GM21576 (cell line): ENCODE results near the gene BCAP31.
"Not testable (repeated sequence)": the region's sequence is repeated elsewhere in the genome, so short reads cannot be mapped to it uniquely, and the experiment has no call there.

Experiments
- ATAC-seq: cut with Tn5 transposase; IDR thresholded peaks from one replicate; pipeline ENCODE4 v1.9.1; 2021; ENCODE audit warnings: mild to moderate bottlenecking, moderate library complexity; ENCODE audit not compliant: unreplicated experiment

Gene BCAP31

GRCh38 chrX:153696986-153697722, 27.0 kb downstream of the BCAP31 start:
- ATAC-seq, result not testable (repeated sequence)

DNA sequence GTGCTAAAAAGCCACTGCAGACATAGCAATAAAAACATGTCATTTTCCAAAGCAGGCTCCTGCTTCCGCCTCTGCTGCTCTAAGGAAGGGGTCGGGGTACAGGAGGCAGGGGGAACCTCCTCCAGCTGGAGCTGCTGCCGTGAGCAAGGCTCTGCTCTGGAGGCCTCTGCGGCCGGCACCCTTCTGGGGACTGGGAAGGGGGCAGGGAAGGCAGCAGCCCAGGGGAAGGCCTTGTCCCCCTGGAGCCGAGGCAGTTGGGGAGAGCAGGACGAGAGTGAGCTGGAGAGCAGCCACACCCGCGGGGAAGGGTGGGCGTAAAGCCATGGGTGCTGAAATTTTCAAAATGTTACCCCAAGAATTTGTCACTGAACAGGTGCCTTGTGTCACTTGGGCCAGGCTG, 27.6 kb downstream of the BCAP31 start:
- not testable (repeated sequence) for ATAC-seq

DNA sequence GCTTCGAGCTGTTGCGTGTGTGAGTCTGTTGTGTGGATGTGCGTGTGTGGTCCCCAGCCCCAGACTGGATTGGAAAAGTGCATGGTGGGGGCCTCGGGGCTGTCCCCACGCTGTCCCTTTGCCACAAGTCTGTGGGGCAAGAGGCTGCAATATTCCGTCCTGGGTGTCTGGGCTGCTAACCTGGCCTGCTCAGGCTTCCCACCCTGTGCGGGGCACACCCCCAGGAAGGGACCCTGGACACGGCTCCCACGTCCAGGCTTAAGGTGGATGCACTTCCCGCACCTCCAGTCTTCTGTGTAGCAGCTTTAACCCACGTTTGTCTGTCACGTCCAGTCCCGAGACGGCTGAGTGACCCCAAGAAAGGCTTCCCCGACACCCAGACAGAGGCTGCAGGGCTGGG, 28.1 kb downstream of the BCAP31 start:
- no peak for ATAC-seq

- no peak for ATAC-seq
These were observed 29.4 kb downstream of the BCAP31 start for GRCh38 chrX:153694687-153695270.

DNA sequence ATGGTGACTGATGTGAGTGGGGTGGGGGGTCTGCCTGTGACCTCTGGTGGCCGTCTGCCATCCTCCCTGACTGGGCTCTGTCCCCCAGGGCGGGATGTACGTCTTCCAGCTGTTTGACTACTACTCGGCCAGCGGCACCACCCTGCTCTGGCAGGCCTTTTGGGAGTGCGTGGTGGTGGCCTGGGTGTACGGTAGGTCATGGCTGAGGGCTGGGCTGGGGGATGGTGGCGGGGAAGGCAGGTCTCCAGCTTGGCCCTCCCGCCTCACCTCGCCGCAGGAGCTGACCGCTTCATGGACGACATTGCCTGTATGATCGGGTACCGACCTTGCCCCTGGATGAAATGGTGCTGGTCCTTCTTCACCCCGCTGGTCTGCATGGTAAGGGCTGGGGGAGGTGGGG, 29.9 kb downstream of the BCAP31 start:
- not testable (repeated sequence) for ATAC-seq

DNA sequence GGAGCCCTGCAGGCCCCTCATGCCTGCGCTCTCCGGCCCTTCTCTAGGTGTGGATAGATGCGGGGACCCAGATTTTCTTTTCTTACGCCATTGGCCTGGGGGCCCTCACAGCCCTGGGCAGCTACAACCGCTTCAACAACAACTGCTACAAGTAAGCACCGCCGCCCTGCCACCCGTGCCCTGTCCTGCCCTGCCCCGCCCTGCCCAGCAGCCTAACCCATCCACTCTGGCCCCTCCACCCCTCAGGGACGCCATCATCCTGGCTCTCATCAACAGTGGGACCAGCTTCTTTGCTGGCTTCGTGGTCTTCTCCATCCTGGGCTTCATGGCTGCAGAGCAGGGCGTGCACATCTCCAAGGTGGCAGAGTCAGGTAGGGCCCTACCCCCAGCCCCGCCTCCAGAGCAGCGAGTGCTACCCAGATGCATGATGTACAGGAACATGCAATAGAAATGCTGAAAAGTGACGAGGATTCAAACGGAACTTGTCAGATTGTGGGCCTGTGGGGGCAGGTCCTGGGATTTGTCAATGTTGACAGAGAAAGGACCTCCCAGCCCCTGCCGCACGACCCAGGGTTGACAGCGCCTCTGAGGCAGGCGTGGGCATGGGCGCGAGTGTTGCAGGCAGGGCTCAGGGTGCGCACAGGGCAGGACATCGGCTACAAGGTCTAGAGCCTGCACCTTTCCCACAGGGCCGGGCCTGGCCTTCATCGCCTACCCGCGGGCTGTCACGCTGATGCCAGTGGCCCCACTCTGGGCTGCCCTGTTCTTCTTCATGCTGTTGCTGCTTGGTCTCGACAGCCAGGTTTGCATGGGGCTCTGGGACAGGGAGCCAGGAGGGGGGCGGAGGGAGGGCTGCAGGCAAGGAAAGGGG, 30.7 kb downstream of the BCAP31 start:
- no peak for ATAC-seq

DNA sequence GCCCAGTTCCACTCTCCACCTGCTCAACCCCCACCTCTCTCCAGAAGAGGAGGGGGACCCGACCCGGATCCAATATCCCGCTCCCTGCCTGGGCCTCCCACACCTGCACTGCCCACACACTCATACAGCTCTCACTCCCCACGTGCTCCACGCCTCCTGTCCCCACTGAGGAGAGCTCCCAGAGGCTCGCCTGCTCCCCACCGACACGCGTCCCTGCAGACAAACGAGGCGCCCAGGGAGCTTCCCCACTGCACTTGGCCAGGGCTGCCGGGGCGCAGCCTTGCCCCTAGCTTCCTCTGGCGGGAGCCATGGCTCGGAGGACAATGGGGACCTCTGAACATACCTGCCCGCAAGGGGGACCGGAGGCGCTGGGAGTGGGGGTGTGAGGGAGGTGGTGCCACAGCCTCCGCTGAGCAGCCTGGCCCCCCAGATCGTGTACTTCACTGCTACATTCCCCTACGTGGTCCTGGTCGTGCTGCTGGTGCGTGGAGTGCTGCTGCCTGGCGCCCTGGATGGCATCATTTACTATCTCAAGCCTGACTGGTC, 31.5 kb downstream of the BCAP31 start:
- no peak for ATAC-seq

DNA sequence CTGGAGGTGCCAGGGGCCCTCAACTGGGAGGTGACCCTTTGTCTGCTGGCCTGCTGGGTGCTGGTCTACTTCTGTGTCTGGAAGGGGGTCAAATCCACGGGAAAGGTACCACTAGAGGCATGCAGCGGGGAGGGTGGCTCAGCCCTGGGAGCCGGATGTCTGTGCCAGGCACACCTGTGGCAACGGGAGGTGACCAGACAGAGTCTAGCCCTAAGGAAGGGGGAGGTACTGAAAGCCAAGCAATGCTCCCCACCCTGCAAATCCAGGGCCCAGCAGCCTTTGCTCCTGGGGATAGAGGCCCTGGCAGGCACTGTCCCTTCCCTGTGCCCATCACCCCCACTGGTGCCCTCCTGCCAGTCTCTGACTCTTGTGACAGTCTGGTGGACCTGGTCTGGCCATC, 32.2 kb downstream of the BCAP31 start:
- no peak for ATAC-seq

DNA sequence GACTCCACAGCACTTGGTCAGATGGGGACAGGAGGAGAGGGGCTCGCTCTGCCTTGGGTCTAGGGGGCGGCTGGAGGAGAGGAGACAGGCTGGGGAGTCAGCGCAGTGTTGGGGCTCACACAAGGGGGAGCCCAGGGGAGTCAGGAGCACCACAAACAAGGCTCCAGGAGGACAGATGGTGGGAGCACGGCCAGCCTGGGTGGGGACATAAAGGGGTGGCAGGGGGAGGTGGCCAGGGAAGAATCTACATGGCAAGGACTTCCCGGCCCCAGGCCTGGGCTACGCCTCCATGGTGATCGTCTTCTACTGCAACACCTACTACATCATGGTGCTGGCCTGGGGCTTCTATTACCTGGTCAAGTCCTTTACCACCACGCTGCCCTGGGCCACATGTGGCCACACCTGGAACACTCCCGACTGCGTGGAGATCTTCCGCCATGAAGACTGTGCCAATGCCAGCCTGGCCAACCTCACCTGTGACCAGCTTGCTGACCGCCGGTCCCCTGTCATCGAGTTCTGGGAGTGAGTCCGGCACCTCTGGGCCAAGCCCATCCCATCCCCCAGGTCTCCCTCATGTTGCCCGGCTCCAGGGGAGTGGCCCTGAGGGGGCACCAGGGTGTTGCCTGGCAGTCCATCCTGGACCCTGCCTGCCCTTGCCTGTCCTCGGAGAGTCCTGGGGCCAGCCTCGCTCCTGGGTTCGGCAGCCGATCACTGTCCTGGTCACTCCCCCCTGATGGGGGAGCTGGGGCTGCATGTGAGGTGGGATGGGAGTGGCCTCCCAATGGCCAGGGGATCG, 33.0 kb downstream of the BCAP31 start:
- not testable (repeated sequence) for ATAC-seq

GRCh38 chrX:153690466-153690865, 33.7 kb downstream of the BCAP31 start:
- ATAC-seq, result no peak

GRCh38 chrX:153689654-153690465, 34.3 kb downstream of the BCAP31 start:
- no peak for ATAC-seq

GRCh38 chrX:153688911-153689590, 35.1 kb downstream of the BCAP31 start:
- no peak for ATAC-seq

GRCh38 chrX:153688506-153688905, 35.7 kb downstream of the BCAP31 start:
- ATAC-seq, result no peak

- no peak for ATAC-seq
These were observed 36.1 kb downstream of the BCAP31 start for GRCh38 chrX:153688071-153688470.

DNA sequence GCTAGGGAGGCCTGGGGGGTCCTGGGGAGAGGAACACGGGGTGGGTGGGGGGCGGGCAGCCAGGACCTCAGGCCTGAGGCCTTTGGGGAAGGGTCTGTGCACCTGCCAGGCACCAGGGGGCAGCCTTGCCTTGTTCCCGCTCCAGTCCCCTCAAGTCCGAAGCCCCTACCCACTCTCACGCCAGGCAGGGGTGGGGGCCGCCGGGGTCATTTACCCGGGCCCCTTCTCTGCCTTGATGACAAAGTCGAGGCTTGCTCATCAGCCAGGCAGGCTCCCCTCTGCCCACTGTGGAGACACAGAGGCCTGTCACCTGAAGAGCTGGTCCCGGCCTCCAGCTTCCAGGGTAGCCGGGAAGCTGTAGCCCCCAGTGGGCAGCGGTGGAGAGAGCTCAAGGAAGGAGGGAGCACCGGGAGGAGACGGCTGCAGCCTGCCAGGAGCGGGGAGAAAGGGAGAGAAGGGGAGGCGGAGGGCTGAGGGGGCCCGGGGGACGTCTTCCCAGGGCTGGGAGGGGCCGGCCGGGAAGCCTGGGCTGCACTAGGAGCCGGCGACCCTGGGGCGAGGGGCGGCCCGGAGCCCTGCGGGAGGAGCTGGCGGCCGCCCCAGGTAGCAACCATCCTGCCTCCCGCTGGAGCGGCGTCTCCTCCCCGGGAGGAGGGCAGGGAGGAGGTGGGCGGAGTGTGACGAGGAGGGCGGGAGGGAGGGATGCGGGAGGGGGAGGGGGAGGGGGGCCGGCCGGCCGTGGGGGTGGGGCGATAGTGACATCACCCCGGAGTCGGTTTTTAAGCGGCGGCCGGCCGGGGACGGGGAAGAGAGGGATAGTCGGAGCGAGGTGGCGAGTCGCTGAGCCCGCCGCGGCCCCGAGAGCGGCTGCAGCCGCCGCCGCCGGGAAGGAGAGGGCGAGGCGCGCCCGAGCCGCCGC, 36.8 kb downstream of the BCAP31 start, which contains the start of gene SLC6A8:
SLC6A8 (plus strand) TSS at position 806 of the 919 bp plus-strand sequence. CDS start 649 bp downstream, outside the sequence.
- no peak for ATAC-seq

GRCh38 chrX:153686711-153687110, 37.5 kb downstream of the BCAP31 start:
- no peak for ATAC-seq

DNA sequence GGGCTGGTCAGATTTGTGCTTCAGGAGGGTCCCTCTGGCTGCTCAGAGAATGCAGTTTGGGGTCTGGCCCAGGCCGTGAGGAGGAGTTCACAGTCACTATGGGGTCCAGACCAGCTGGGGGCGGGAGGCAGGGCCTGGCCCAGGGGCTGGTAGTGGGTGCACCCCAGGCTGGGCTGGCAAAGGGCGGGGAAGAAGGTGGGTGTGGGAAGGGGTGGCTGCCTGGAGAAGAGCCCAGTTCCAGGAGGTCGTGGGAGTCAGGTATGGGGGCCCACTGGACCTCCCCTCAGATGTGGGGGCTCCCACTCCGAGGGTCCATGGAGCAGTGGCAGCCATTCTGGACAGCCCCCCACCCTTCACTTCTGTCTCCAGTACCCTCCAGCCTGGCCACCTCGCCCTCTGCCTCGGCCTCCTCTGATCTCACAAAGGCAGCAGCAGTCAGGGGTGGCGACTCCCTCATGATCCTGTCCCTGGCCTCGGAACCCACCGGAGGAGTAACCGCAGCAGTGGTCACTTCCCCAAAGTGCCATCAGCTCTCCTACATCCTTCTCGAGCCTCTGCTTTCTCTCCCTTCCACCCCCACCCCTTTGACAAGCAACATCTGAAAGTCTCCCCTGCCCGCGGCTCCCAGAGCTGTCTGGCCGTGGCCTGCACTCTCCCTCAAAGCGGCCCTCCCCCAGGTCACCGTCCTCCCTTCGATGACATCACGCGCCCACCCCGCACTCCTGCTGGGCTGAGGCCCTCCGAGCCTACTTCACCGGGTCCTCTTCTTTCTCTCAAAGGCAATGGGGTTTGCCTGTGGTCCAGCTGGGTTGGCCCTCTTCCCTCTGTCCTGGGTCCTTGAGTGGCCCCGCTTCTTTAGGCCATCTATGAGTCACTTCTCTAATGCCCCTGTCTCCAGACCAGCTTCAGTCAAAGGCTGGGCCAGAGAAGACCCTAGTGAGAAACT, 38.2 kb downstream of the BCAP31 start:
- no peak for ATAC-seq
